OCI-LY7 (cell line): ENCODE data around the gene CAV1.

Experiments
- EZH2phosphoT487 ChIP-seq: fragments of 200-600 bp; sonication (generic); IDR thresholded peaks from 2 replicates; pipeline ENCODE4 v1.6.1; 2018; ENCODE audit warnings: low read depth, borderline replicate concordance, mild to moderate bottlenecking, mixed run types, antibody characterized with exemption, low read length, moderate library complexity, mixed read lengths
- TF ChIP-seq, protein P1 (sequence below): fragments of 200-600 bp; sonication (generic); conservative IDR thresholded peaks from 2 replicates; pipeline ENCODE4 v1.5.1; 2014; ENCODE audit warnings: mild to moderate bottlenecking, antibody characterized with exemption, low read length, moderate library complexity, mixed read lengths

- TF ChIP-seq, protein P1, sequence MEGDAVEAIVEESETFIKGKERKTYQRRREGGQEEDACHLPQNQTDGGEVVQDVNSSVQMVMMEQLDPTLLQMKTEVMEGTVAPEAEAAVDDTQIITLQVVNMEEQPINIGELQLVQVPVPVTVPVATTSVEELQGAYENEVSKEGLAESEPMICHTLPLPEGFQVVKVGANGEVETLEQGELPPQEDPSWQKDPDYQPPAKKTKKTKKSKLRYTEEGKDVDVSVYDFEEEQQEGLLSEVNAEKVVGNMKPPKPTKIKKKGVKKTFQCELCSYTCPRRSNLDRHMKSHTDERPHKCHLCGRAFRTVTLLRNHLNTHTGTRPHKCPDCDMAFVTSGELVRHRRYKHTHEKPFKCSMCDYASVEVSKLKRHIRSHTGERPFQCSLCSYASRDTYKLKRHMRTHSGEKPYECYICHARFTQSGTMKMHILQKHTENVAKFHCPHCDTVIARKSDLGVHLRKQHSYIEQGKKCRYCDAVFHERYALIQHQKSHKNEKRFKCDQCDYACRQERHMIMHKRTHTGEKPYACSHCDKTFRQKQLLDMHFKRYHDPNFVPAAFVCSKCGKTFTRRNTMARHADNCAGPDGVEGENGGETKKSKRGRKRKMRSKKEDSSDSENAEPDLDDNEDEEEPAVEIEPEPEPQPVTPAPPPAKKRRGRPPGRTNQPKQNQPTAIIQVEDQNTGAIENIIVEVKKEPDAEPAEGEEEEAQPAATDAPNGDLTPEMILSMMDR = no peak
- no peak for TF ChIP-seq EZH2phosphoT487
Measured at GRCh38 chr7:116497708-116498107, 27.1 kb upstream of the CAV1 start.
